Suprapubic skin (tissue), 4 donors: ENCODE measurements around the gene SPANXA2. TPM values are rescaled to one million over a fixed set of nuclear protein-coding genes. Genes with fewer than 3 reads are reported as not detected.

Experiments used
- total RNA-seq, 4 donors: library from RNA; depleted of rRNA; stranded (reverse); fragments of >200 nt; gene quantifications; one replicate each; pipeline ENCODE4 v1.1.0, GENCODE V29; 2016

The SPANXA2 gene
- total RNA-seq, 4 donors from 2014 or later = not detected

Other genes with a start within 250 kb of the SPANXA2 start
- not detected for gene SPANXA1, start 5.0 kb upstream of the SPANXA2 start, total RNA-seq
- gene SPANXD, start 109.0 kb downstream of the SPANXA2 start, total RNA-seq = not detected
- gene MAGEC3, start 248.6 kb downstream of the SPANXA2 start, total RNA-seq = not detected